MCF 10A (cell line): ENCODE results near the gene KCNA5. TPM values are rescaled to one million over a fixed set of nuclear protein-coding genes. Genes with fewer than 3 reads are reported as not detected.

Source experiments
- BruUV-seq: library from RNA; stranded (reverse); fragments of 400-500 nt; replicated peaks from 2 replicates; lab custom pipeline; 2021; lab: Mats Ljungman, UMichigan
- CTCF ChIA-PET: fragments of 300-600 bp; sonication (Branson Sonifier 250); formaldehyde crosslinking; extraction: SDS; loops from one replicate; lab custom pipeline; 2021; ENCODE audit warnings: antibody characterized with exemption, inconsistent platforms; lab: Yijun Ruan, JAX
- POLR2A ChIA-PET: fragments of 300-600, 350-650 bp; sonication (Branson Sonifier 250); formaldehyde crosslinking; extraction: SDS; loops from one replicate; lab custom pipeline; 2020; ENCODE audit warnings: antibody characterized with exemption, inconsistent platforms; lab: Yijun Ruan, JAX
- DNase-seq: peaks from one replicate; pipeline ENCODE4 v3.0.0-alpha.2; 2018; ENCODE audit not compliant: unreplicated experiment
- H3K27ac Mint-ChIP-seq: one replicate; pipeline ENCODE4 v1.8.0; 2022; ENCODE audit warnings: mild to moderate bottlenecking, low read depth, mixed read lengths; ENCODE audit not compliant: unreplicated experiment
- H3K27me3 Mint-ChIP-seq: one replicate; pipeline ENCODE4 v1.8.0; 2022; ENCODE audit warnings: mixed read lengths; ENCODE audit not compliant: insufficient read depth, unreplicated experiment
- H3K36me3 Mint-ChIP-seq: one replicate; pipeline ENCODE4 v1.8.0; 2022; ENCODE audit warnings: mild to moderate bottlenecking, moderate library complexity, mixed read lengths; ENCODE audit not compliant: insufficient read depth, unreplicated experiment
- H3K4me1 Mint-ChIP-seq: one replicate; pipeline ENCODE4 v1.8.0; 2022; ENCODE audit warnings: mixed read lengths; ENCODE audit not compliant: insufficient read depth, unreplicated experiment
- H3K4me3 Mint-ChIP-seq: one replicate; pipeline ENCODE4 v1.8.0; 2022; ENCODE audit warnings: mild to moderate bottlenecking, moderate library complexity, mixed read lengths; ENCODE audit not compliant: unreplicated experiment
- H3K9me3 Mint-ChIP-seq: one replicate; pipeline ENCODE4 v1.8.0; 2022; ENCODE audit warnings: mixed read lengths; ENCODE audit not compliant: unreplicated experiment
- CTCF ChIP-seq: fragments of 200-600 bp; IDR thresholded peaks from one replicate; pipeline ENCODE4 v1.8.0; 2022; ENCODE audit warnings: antibody characterized with exemption, mild to moderate bottlenecking; ENCODE audit not compliant: unreplicated experiment
- intact Hi-C: fragments of 100-400 bp; cut with micrococcal nuclease; formaldehyde crosslinking; loops from 2 replicates; pipeline ENCODE4 v1.14.1; 2022
- total RNA-seq: library from RNA; stranded (reverse); gene quantifications from 2 replicates; pipeline ENCODE4 v1.2.3, GENCODE V29; 2022

The KCNA5 gene
- total RNA-seq, 1 experiment from 2014 or later, result not detected

DNA sequence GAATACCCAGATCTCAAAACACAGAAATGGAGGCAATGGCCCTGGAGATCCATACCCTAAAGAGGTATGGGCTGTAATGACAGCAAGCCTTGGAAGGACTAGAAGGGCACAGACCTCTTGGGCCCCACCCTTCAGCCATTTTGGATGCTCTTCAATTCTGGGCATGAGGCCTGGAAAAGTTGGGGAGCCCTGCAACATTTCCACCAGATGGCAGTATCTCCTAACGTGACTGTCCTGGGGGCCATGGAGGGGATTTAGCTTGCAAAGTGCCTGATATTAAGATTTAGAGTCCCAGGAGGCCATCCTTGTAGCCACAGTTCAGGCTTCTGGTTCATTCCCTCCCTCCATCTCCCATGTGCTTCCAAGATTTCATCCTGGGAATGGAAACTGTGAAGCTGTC is 30.2 kb downstream of the KCNA5 start:
- no peaks in the 10 kb centered on the region for H3K36me3 Mint-ChIP-seq
- no TSS peak for BruUV-seq
- H3K27me3 Mint-ChIP-seq, result no peaks in the 10 kb centered on the region
- peaks cover 8% of the 10 kb centered on the region for H3K9me3 Mint-ChIP-seq
- POLR2A ChIA-PET, result no interaction called here
- H3K4me1 Mint-ChIP-seq, result no peaks in the 10 kb centered on the region
- no peak overlapping the region for H3K4me3 Mint-ChIP-seq
- DNase-seq, result no peak
- CTCF ChIA-PET, result no interaction called here
- no peak overlapping the region for H3K27ac Mint-ChIP-seq
- no peak for TF ChIP-seq CTCF
- intact Hi-C loops, result no loop called here

GRCh38 chr12:5076761-5077160 is 33.1 kb downstream of the KCNA5 start:
- no peaks in the 10 kb centered on the region for H3K27me3 Mint-ChIP-seq
- POLR2A ChIA-PET, result no interaction called here
- no peaks in the 10 kb centered on the region for H3K4me1 Mint-ChIP-seq
- no TSS peak for BruUV-seq
- TF ChIP-seq CTCF, result no peak
- H3K4me3 Mint-ChIP-seq, result no peak overlapping the region
- intact Hi-C loops, result no loop called here
- peaks cover 8% of the 10 kb centered on the region for H3K9me3 Mint-ChIP-seq
- no peaks in the 10 kb centered on the region for H3K36me3 Mint-ChIP-seq
- no peak overlapping the region for H3K27ac Mint-ChIP-seq
- DNase-seq, result no peak
- CTCF ChIA-PET, result interaction anchor here (2.4 kb wide), 1 partner anchor 55 kb away, joined by 8 read pairs; no protein-coding TSS in a partner anchor

GRCh38 chr12:5078423-5078822 is 34.7 kb downstream of the KCNA5 start:
- intact Hi-C loops, result no loop called here
- Mint-ChIP-seq H3K27me3 (no peaks in the 10 kb centered on the region), H3K9me3 (peaks cover 6% of the 10 kb centered on the region), H3K4me1 (no peaks in the 10 kb centered on the region), H3K36me3 (no peaks in the 10 kb centered on the region), H3K4me3 (no peak overlapping the region), H3K27ac (no peak overlapping the region)
- TF ChIP-seq CTCF, result no peak
- no peak for DNase-seq
- ChIA-PET CTCF (interaction anchor here (0.8 kb wide), 1 partner anchor 56 kb away, joined by 3 read pairs; no protein-coding TSS in a partner anchor), POLR2A (no interaction called here)
- no TSS peak for BruUV-seq

- POLR2A ChIA-PET, result no interaction called here
- no peak for TF ChIP-seq CTCF
These were observed 37.3 kb downstream of the KCNA5 start for GRCh38 chr12:5081016-5081415.

More at GRCh38 chr12:5081016-5081415, 37.3 kb downstream of the KCNA5 start:
- H3K36me3 Mint-ChIP-seq, result no peaks in the 10 kb centered on the region
- BruUV-seq, result no TSS peak
- H3K27ac Mint-ChIP-seq, result no peak overlapping the region
- peaks cover 6% of the 10 kb centered on the region for H3K9me3 Mint-ChIP-seq
- CTCF ChIA-PET, result interaction anchor here (0.6 to 9.1 kb wide), 6 partner anchors 12 to 1235 kb away, joined by 3 to 121 read pairs (median 6); no protein-coding TSS in a partner anchor
- no peaks in the 10 kb centered on the region for H3K4me1 Mint-ChIP-seq
- H3K27me3 Mint-ChIP-seq, result no peaks in the 10 kb centered on the region
- no peak overlapping the region for H3K4me3 Mint-ChIP-seq
- no peak for DNase-seq
- intact Hi-C loops, result no loop called here
